ENCODE measurements around the gene ZNF324B.
A peak's percentile ranks its signal among the peaks of the same experiment; 100 is the strongest.

DNA sequence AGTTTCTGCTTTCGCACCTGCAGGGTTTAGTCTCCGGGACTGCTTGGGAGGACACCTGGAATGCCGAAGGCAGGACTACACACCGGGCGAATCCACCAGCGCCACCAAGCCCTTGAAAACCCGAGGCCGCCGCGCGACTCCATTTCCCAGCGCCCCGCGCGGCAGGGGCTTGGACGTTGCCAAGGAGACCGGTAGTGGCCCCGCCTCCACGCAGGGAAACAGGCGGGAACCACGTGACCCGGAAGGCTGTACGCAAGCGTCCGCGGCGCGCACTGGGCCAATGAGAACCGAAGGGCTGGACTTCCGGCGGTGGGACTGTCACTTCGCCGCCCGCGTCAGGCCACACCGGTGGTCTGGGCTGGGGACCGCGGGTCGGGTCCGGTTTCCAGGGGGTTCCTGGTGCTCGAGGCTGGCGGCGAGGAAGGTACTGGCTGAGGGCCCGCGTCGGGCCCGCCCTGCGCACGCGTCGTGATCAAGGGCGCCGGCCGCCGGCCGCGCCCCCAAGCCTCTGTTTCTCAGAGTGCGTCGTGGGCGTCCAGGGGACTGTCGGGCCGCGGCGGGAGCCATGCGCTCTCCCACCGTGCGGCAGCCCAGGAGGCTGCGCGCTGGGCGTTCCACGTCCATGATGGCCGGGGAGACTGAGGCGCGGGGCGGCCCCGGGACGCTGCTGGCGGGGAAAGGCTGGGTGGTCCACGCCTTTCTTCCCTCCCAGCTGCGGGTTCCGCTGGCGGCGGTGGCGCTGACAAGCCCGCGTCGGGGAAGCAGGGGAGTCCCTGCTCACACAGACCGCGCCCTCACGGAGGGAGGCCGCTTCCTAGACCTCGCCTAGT lies 15.6 kb downstream of the ZNF324B start, which contains the start of gene ZNF324:
- TF ChIP-seq POLR2A (IDR thresholded peaks at IDR 0.05; ENCODE audit: low read length) = peak; percentile 38
- no peak for TF ChIP-seq CBX2 (IDR thresholded peaks at IDR 0.05; ENCODE audit: borderline replicate concordance, low read depth)
- no peak for TF ChIP-seq TP53 (CRISPR knock-in tag; IDR thresholded peaks at IDR 0.05)
- TF ChIP-seq, protein P1, sequence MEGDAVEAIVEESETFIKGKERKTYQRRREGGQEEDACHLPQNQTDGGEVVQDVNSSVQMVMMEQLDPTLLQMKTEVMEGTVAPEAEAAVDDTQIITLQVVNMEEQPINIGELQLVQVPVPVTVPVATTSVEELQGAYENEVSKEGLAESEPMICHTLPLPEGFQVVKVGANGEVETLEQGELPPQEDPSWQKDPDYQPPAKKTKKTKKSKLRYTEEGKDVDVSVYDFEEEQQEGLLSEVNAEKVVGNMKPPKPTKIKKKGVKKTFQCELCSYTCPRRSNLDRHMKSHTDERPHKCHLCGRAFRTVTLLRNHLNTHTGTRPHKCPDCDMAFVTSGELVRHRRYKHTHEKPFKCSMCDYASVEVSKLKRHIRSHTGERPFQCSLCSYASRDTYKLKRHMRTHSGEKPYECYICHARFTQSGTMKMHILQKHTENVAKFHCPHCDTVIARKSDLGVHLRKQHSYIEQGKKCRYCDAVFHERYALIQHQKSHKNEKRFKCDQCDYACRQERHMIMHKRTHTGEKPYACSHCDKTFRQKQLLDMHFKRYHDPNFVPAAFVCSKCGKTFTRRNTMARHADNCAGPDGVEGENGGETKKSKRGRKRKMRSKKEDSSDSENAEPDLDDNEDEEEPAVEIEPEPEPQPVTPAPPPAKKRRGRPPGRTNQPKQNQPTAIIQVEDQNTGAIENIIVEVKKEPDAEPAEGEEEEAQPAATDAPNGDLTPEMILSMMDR (IDR thresholded peaks at IDR 0.05) = no peak
- TF ChIP-seq EHMT2 (IDR thresholded peaks at IDR 0.05; ENCODE audit: low read depth) = no peak
- no peak for TF ChIP-seq CHD2 (IDR thresholded peaks at IDR 0.05; ENCODE audit: low read length, partially characterized antibody)

Data from A549 (cell line).